WERI-Rb-1 (cell line): ENCODE measurements around the gene RNU6-1.

ENCODE experiments used
- DNase-seq: peaks from one replicate; pipeline ENCODE4 v3.0.0-alpha.2; 2020
- H3K27ac ChIP-seq: fragments of 250-450 bp; sonication (Bioruptor Pico); 2 replicates; pipeline ENCODE4 v1.5.1; 2020; ENCODE audit warnings: mild to moderate bottlenecking, moderate library complexity
- H3K27me3 ChIP-seq: fragments of 250-450 bp; sonication (Bioruptor Pico); 2 replicates; pipeline ENCODE4 v1.5.1; 2021; ENCODE audit warnings: mild to moderate bottlenecking, low read depth, moderate library complexity; ENCODE audit not compliant: insufficient read depth, severe bottlenecking
- H3K36me3 ChIP-seq: fragments of 250-450 bp; sonication (Bioruptor Pico); 2 replicates; pipeline ENCODE4 v1.5.1; 2020; ENCODE audit warnings: mild to moderate bottlenecking, moderate library complexity
- H3K4me3 ChIP-seq: 2 replicates; pipeline ENCODE4 v1.5.1; 2011; ENCODE audit warnings: low read depth, mild to moderate bottlenecking, control low read depth, low read length
- H3K9me3 ChIP-seq: fragments of 250-450 bp; sonication (Bioruptor Pico); 2 replicates; pipeline ENCODE4 v1.5.1; 2021; ENCODE audit warnings: mild to moderate bottlenecking, moderate library complexity; ENCODE audit not compliant: severe bottlenecking
- CTCF ChIP-seq: IDR thresholded peaks from 2 replicates; pipeline ENCODE4 v1.5.1; 2011; ENCODE audit warnings: low read depth, mild to moderate bottlenecking, control low read depth, inconsistent platforms, low read length

RNU6-1 gene

GRCh38 chr15:67832031-67832551 is 7.8 kb downstream of the RNU6-1 start:
- TF ChIP-seq CTCF: peak; percentile 71
- Histone ChIP-seq H3K4me3 (no peak overlapping the region), H3K9me3 (peaks cover 15% of the 10 kb centered on the region), H3K27ac (no peak overlapping the region), H3K27me3 (peaks cover 63% of the 10 kb centered on the region), H3K36me3 (no peaks in the 10 kb centered on the region)
- peak; percentile 42 for DNase-seq

- DNase-seq: no peak
- Histone ChIP-seq H3K4me3 (no peak overlapping the region), H3K36me3 (no peaks in the 10 kb centered on the region), H3K9me3 (peaks cover 17% of the 10 kb centered on the region), H3K27me3 (peaks cover 69% of the 10 kb centered on the region), H3K27ac (no peak overlapping the region)
- TF ChIP-seq CTCF: no peak
Observed at GRCh38 chr15:67831363-67831762, 8.5 kb downstream of the RNU6-1 start.

GRCh38 chr15:67829647-67830504 is 10.0 kb downstream of the RNU6-1 start:
- no peak for DNase-seq
- Histone ChIP-seq H3K27me3 (peaks cover 68% of the 10 kb centered on the region), H3K27ac (no peak overlapping the region), H3K36me3 (no peaks in the 10 kb centered on the region), H3K4me3 (no peak overlapping the region), H3K9me3 (peaks cover 20% of the 10 kb centered on the region)
- TF ChIP-seq CTCF: no peak

GRCh38 chr15:67828969-67829646 is 10.7 kb downstream of the RNU6-1 start:
- H3K27me3 ChIP-seq: peaks cover 68% of the 10 kb centered on the region
- TF ChIP-seq CTCF: no peak

DNA sequence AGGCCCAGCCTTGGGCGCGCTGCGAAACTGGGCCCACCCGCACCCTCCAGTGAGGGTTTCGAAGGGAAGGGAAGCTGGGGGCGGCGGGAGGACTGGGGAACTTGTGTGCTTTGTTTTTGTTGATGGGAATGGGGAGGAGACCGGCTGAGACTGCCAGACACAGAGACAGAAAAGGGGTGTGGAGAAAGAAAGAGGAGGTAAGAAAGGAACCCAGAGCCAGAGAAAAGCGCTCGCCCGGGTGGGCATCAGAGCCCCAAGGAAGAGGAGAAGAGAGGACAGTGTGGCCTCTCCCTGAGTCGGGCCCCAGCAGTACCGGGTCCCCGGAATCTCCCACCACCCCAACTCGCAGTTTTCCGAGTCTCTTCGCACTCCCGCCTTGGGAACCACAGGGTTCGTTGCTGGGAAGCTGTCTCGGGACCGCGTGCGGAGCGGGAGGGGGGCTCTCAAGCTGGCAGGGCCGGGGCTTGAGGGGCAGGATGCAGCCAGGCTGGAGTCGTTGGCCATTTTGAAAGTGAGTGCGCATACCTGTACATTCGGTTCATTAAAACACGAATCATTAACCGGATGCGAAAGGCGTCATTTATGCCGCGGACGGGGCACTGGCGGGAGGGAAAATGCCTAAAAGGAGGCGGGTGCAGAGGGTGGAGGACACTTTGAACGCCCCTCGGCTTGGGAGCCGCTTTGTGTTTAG is 11.4 kb downstream of the RNU6-1 start:
- DNase-seq: no peak

More at GRCh38 chr15:67828969-67829646, 10.7 kb downstream of the RNU6-1 start:
- H3K4me3 ChIP-seq: no peak overlapping the region
- no peaks in the 10 kb centered on the region for H3K36me3 ChIP-seq
- no peak overlapping the region for H3K27ac ChIP-seq
- peaks cover 20% of the 10 kb centered on the region for H3K9me3 ChIP-seq
- DNase-seq: no peak

More for the DNA sequence above, 11.4 kb downstream of the RNU6-1 start:
- no peaks in the 10 kb centered on the region for H3K36me3 ChIP-seq
- peaks cover 20% of the 10 kb centered on the region for H3K9me3 ChIP-seq
- H3K27ac ChIP-seq: no peak overlapping the region
- no peak overlapping the region for H3K4me3 ChIP-seq
- no peak for TF ChIP-seq CTCF
- peaks cover 68% of the 10 kb centered on the region for H3K27me3 ChIP-seq
